Ishikawa (cell line): ENCODE data around the gene APOM.

Source experiments
- CEBPB ChIP-seq: IDR thresholded peaks from 2 replicates; pipeline ENCODE4 v1.6.1; 2012
- CREB1 ChIP-seq: IDR thresholded peaks from 2 replicates; pipeline ENCODE4 v1.6.1; 2012; ENCODE audit warnings: low read depth
- EGR1 ChIP-seq: IDR thresholded peaks from 2 replicates; pipeline ENCODE4 v1.6.1; 2012
- EP300 ChIP-seq: IDR thresholded peaks from 2 replicates; pipeline ENCODE4 v1.6.1; 2012; ENCODE audit warnings: borderline replicate concordance
- FOXM1 ChIP-seq: IDR thresholded peaks from 2 replicates; pipeline ENCODE4 v1.6.1; 2012; ENCODE audit warnings: low read depth, borderline replicate concordance
- RAD21 ChIP-seq: IDR thresholded peaks from 2 replicates; pipeline ENCODE4 v1.6.1; 2012; ENCODE audit warnings: low read depth
- REST ChIP-seq: IDR thresholded peaks from 2 replicates; pipeline ENCODE4 v1.6.1; 2012; ENCODE audit warnings: low read depth, mild to moderate bottlenecking
- TAF1 ChIP-seq: IDR thresholded peaks from 2 replicates; pipeline ENCODE4 v1.6.1; 2012; ENCODE audit warnings: low read depth, mild to moderate bottlenecking
- TCF12 ChIP-seq: IDR thresholded peaks from 2 replicates; pipeline ENCODE4 v1.6.1; 2012; ENCODE audit warnings: low read depth
- TEAD4 ChIP-seq: IDR thresholded peaks from 2 replicates; pipeline ENCODE4 v1.6.1; 2012
- ZBTB7A ChIP-seq: IDR thresholded peaks from 2 replicates; pipeline ENCODE4 v1.6.1; 2012; ENCODE audit warnings: low read depth
- TF ChIP-seq, protein P1 (sequence below): IDR thresholded peaks from 2 replicates; pipeline ENCODE4 v1.6.1; 2012

DNA sequence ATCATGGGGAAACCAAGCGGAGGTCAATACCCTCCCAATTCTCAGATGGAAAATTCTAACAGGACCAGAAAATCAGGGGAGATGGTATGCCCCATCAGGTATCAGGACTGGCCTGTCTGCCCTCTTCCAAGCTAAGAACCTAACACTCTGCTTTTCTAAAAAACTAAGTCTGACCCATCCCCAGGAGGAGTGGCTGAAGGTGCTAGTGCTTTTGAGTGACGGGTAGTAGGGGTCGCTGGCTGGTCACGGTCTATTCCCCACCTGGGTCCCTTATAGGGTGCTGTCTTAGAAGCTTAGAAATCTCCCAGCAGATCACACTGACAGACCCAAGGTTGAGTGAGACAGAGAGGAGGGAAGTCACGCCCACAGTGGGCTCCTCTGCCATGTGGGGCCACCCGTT lies 37.8 kb downstream of the APOM start:
- TF ChIP-seq CREB1 (no peak), TAF1 (no peak), EP300 (no peak), CEBPB (no peak), ZBTB7A (no peak), TEAD4 (no peak), RAD21 (no peak), REST (no peak), TCF12 (no peak), EGR1 (no peak), FOXM1 (no peak)
- TF ChIP-seq, protein P1, sequence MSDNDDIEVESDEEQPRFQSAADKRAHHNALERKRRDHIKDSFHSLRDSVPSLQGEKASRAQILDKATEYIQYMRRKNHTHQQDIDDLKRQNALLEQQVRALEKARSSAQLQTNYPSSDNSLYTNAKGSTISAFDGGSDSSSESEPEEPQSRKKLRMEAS = no peak
